KMS-11 (cell line): ENCODE data around the gene TANGO2.

Source experiments
- H2AFZ ChIP-seq: fragments of 200-600 bp; sonication (generic); 2 replicates; pipeline ENCODE4 v1.6.1; 2016; ENCODE audit warnings: antibody characterized with exemption, mixed run types, low read depth
- H3K27ac ChIP-seq: fragments of 200-600 bp; sonication (generic); 2 replicates; pipeline ENCODE4 v1.6.1; 2016; ENCODE audit warnings: mild to moderate bottlenecking, mixed run types
- H3K27me3 ChIP-seq: fragments of 200-600 bp; sonication (generic); 2 replicates; pipeline ENCODE4 v1.6.1; 2017; ENCODE audit warnings: mild to moderate bottlenecking, low read depth, mixed run types, moderate library complexity; ENCODE audit not compliant: insufficient read depth
- H3K36me3 ChIP-seq: fragments of 200-600 bp; sonication (generic); 2 replicates; pipeline ENCODE4 v1.6.1; 2017; ENCODE audit warnings: mild to moderate bottlenecking, mixed run types; ENCODE audit not compliant: insufficient read depth
- H3K4me1 ChIP-seq: fragments of 200-600 bp; sonication (generic); 2 replicates; pipeline ENCODE4 v1.6.1; 2016; ENCODE audit warnings: mild to moderate bottlenecking, low read depth, mixed run types; ENCODE audit not compliant: poor library complexity, severe bottlenecking
- H3K4me2 ChIP-seq: fragments of 200-600 bp; sonication (generic); 2 replicates; pipeline ENCODE4 v1.7.0; 2016; ENCODE audit warnings: mild to moderate bottlenecking, mixed run types
- H3K4me3 ChIP-seq: fragments of 200-600 bp; sonication (generic); IDR thresholded peaks from 2 replicates; pipeline ENCODE4 v1.6.1; 2017; ENCODE audit warnings: low read depth, low read length, mixed read lengths; ENCODE audit not compliant: insufficient read depth
- H3K79me2 ChIP-seq: fragments of 200-600 bp; sonication (generic); 2 replicates; pipeline ENCODE4 v1.6.1; 2016; ENCODE audit warnings: low read depth, mixed run types; ENCODE audit not compliant: insufficient read depth
- H3K9ac ChIP-seq: fragments of 200-600 bp; sonication (generic); 2 replicates; pipeline ENCODE4 v1.6.1; 2016; ENCODE audit warnings: mild to moderate bottlenecking, mixed run types
- H4K20me1 ChIP-seq: fragments of 200-600 bp; sonication (generic); 2 replicates; pipeline ENCODE4 v1.6.1; 2016; ENCODE audit warnings: mild to moderate bottlenecking, mixed run types; ENCODE audit not compliant: insufficient read depth
- TF ChIP-seq, protein P1 (sequence below): fragments of 200-600 bp; sonication (generic); conservative IDR thresholded peaks from 2 replicates; pipeline ENCODE4 v1.6.1; 2017; ENCODE audit warnings: low read depth, mild to moderate bottlenecking, antibody characterized with exemption, low read length, moderate library complexity, mixed read lengths

TANGO2 gene

DNA sequence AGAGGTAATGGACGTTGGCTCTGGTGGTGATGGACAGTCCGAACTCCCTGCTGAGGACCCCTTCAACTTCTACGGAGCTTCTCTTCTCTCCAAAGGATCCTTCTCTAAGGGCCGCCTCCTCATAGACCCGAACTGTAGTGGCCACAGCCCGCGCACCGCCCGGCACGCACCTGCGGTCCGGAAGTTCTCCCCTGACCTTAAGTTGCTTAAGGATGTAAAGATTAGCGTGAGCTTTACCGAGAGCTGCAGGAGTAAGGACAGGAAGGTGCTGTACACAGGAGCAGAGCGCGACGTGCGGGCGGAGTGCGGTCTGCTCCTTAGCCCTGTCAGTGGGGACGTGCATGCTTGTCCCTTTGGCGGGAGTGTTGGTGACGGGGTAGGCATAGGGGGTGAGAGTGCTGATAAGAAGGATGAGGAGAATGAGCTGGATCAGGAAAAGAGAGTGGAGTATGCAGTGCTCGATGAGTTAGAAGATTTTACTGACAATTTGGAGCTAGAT lies 65.2 kb downstream of the TANGO2 start:
- no peak overlapping the region for H3K9ac ChIP-seq
- no peak overlapping the region for H3K4me3 ChIP-seq
- H3K79me2 ChIP-seq = peaks cover 46% of the 10 kb centered on the region
- no peak overlapping the region for H2AFZ ChIP-seq
- 0 out of 2 replicates have a peak, but pooled peaks cover 4% of the 10 kb centered on the region for H4K20me1 ChIP-seq
- TF ChIP-seq, protein P1, sequence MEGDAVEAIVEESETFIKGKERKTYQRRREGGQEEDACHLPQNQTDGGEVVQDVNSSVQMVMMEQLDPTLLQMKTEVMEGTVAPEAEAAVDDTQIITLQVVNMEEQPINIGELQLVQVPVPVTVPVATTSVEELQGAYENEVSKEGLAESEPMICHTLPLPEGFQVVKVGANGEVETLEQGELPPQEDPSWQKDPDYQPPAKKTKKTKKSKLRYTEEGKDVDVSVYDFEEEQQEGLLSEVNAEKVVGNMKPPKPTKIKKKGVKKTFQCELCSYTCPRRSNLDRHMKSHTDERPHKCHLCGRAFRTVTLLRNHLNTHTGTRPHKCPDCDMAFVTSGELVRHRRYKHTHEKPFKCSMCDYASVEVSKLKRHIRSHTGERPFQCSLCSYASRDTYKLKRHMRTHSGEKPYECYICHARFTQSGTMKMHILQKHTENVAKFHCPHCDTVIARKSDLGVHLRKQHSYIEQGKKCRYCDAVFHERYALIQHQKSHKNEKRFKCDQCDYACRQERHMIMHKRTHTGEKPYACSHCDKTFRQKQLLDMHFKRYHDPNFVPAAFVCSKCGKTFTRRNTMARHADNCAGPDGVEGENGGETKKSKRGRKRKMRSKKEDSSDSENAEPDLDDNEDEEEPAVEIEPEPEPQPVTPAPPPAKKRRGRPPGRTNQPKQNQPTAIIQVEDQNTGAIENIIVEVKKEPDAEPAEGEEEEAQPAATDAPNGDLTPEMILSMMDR = no peak
- peaks cover 4% of the 10 kb centered on the region; the same call in 1 of the 2 replicates for H3K36me3 ChIP-seq
- peaks cover 3% of the 10 kb centered on the region for H3K4me1 ChIP-seq
- H3K4me2 ChIP-seq = no peak overlapping the region
- no peaks in the 10 kb centered on the region for H3K27me3 ChIP-seq
- H3K27ac ChIP-seq = no peak overlapping the region

DNA sequence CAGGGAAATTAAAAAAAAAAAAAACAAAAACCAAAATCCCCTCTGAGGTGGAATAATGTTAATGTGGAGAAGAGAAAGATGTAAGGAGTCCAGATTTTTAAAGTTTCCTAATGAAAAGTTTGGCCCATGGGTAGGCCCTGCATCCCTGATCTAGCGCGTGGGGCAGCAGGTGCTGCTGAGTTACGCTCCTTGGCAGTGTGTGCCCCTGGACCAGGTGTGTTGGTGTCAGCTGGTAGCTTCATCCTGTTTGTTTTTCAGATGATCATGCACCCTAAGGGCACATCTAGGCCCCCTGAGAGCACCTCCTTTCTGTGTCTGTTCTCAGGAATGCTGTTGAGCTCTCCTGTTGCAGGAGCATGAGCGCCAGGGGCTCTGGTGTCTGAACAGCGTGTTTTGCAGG lies 65.9 kb downstream of the TANGO2 start:
- H3K4me2 ChIP-seq = no peak overlapping the region
- 0 out of 2 replicates have a peak, but pooled peaks cover 4% of the 10 kb centered on the region for H4K20me1 ChIP-seq
- H2AFZ ChIP-seq = no peak overlapping the region
- H3K4me3 ChIP-seq = no peak overlapping the region
- TF ChIP-seq, protein P1 = no peak
- peaks cover 40% of the 10 kb centered on the region for H3K79me2 ChIP-seq
- no peaks in the 10 kb centered on the region for H3K4me1 ChIP-seq
- H3K9ac ChIP-seq = no peak overlapping the region
- H3K27ac ChIP-seq = no peak overlapping the region
- no peaks in the 10 kb centered on the region for H3K27me3 ChIP-seq
- peaks cover 4% of the 10 kb centered on the region; the same call in 1 of the 2 replicates for H3K36me3 ChIP-seq

DNA sequence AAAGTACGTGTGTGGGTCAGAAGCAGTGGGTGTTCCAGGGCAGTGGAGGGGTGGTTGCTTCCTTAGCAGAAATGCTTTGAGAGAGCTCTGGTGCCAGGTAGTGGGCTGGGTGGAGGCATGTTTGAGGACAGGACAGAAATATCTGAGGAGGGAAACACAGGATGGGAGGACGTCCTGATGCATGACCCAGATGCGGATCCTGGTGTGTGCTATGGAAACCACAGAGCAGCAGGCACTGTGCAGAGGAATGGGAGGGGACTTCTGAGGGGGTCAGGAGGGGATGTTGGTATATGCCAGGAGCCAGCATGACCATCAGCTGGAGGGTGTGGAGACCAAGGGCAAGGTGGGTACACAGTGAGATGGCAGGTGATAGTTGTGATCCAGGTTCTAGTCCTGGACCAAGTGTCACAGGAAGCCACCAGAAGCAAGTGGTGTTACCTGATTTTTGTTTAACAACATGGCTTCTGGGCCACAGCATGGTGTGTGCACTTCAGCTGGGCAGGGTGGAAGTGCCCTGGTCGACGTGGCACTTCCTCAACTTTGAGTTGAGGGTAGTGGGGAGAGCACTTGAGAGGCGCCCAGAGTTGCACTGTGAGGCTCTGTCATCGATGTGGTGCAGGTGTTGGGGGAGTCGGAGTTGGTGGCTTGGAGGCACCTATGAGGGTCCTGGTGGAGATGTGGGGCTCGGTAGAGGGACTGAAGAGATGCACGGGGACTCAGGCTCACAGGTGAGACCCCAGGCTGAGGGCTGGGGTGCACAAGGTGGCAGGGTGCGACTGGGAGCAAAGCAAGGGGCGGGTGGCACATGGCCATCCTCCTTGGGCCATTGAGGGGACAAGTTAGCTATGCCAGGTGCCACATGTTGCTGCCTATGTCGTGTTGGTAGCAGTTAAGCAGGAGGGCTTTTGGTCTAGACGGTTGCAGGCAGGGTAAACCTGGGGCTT lies 66.7 kb downstream of the TANGO2 start:
- Histone ChIP-seq H3K27me3 (no peaks in the 10 kb centered on the region), H4K20me1 (0 out of 2 replicates have a peak, but pooled peaks cover 4% of the 10 kb centered on the region), H3K79me2 (peaks cover 31% of the 10 kb centered on the region; the same call in 1 of the 2 replicates)

DNA sequence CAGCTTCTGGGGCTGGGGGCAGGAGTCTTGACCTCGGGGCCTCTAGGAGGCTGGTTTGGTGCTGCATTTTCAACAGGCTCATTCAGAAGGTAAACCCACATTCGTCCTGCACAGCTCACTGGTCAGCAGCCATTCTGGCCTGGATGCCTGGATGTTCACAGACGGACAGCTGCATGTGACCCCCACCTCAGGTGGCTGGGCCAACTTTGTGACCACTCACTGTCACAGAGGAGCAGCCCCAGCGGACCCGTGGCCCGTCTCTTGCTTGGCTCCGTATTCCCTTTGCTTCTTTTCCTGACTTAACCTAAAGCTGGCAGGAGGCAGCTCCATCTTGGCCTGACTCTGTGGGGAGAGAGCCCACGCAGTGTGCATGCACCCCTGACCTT lies 67.3 kb downstream of the TANGO2 start:
- Histone ChIP-seq H3K4me1 (no peaks in the 10 kb centered on the region), H3K27me3 (no peaks in the 10 kb centered on the region), H4K20me1 (0 out of 2 replicates have a peak, but pooled peaks cover 4% of the 10 kb centered on the region), H3K27ac (no peak overlapping the region), H3K4me2 (no peak overlapping the region), H3K36me3 (peaks cover 7% of the 10 kb centered on the region; the same call in 1 of the 2 replicates), H2AFZ (no peak overlapping the region), H3K79me2 (peaks cover 25% of the 10 kb centered on the region; the same call in 1 of the 2 replicates), H3K4me3 (no peak overlapping the region), H3K9ac (no peak overlapping the region)
- TF ChIP-seq, protein P1 = no peak

More for the DNA sequence above, 66.7 kb downstream of the TANGO2 start:
- no peak overlapping the region for H3K27ac ChIP-seq
- peaks cover 7% of the 10 kb centered on the region; the same call in 1 of the 2 replicates for H3K36me3 ChIP-seq
- no peaks in the 10 kb centered on the region for H3K4me1 ChIP-seq
- H3K4me3 ChIP-seq = no peak overlapping the region
- no peak overlapping the region for H3K9ac ChIP-seq
- H2AFZ ChIP-seq = no peak overlapping the region
- TF ChIP-seq, protein P1 = no peak
- no peak overlapping the region for H3K4me2 ChIP-seq
